ENCODE data around the gene DENND2C.

GRCh38 chr1:114597949-114598348 is 71.9 kb downstream of the DENND2C start:
- TF ChIP-seq, protein P1, sequence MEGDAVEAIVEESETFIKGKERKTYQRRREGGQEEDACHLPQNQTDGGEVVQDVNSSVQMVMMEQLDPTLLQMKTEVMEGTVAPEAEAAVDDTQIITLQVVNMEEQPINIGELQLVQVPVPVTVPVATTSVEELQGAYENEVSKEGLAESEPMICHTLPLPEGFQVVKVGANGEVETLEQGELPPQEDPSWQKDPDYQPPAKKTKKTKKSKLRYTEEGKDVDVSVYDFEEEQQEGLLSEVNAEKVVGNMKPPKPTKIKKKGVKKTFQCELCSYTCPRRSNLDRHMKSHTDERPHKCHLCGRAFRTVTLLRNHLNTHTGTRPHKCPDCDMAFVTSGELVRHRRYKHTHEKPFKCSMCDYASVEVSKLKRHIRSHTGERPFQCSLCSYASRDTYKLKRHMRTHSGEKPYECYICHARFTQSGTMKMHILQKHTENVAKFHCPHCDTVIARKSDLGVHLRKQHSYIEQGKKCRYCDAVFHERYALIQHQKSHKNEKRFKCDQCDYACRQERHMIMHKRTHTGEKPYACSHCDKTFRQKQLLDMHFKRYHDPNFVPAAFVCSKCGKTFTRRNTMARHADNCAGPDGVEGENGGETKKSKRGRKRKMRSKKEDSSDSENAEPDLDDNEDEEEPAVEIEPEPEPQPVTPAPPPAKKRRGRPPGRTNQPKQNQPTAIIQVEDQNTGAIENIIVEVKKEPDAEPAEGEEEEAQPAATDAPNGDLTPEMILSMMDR (IDR thresholded peaks at IDR 0.05), result no peak
- TF ChIP-seq POLR2A (IDR thresholded peaks at IDR 0.05), result no peak

Data from adrenal gland (tissue), 5 donors.